NCI-H748 (cell line): ENCODE results near the gene DCUN1D4.

Experiments used
- DNase-seq: peaks from one replicate; lab custom pipeline; 2025; ENCODE audit not compliant: unreplicated experiment; lab: John Stamatoyannopoulos, UW

Gene DCUN1D4

GRCh38 chr4:51960486-51960885 lies 117.5 kb downstream of the DCUN1D4 start:
- DNase-seq = no peak

- no peak for DNase-seq
Observed at GRCh38 chr4:51963841-51964517, 121.0 kb downstream of the DCUN1D4 start.

- no peak for DNase-seq
Observed at GRCh38 chr4:51965862-51966261, 122.9 kb downstream of the DCUN1D4 start.
